ENCODE measurements around the gene ZCCHC7.
"Not testable (repeated sequence)": the region's sequence is repeated elsewhere in the genome, so short reads cannot be mapped to it uniquely, and the experiment has no call there.

Gene ZCCHC7

DNA sequence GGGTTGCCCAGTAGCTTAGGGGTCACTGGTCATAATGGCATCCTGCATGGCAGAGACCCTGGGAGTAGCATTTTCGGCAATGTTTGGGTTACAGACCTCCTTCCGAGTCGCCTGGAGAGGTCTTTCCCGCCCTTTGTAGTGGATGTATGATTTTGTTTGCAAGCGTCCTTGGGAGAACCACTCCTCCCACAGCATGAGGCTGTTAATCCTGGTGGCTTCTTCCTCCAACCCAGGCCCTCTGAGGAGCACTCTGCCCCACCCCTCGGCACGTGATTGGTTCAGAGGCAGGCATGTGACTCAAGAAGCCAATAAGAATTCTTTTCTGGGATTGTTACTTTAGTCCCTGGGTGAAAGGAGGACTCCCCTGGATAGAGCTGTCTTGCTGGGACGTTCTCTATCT, 271.9 kb downstream of the ZCCHC7 start:
- TF ChIP-seq, protein P1, sequence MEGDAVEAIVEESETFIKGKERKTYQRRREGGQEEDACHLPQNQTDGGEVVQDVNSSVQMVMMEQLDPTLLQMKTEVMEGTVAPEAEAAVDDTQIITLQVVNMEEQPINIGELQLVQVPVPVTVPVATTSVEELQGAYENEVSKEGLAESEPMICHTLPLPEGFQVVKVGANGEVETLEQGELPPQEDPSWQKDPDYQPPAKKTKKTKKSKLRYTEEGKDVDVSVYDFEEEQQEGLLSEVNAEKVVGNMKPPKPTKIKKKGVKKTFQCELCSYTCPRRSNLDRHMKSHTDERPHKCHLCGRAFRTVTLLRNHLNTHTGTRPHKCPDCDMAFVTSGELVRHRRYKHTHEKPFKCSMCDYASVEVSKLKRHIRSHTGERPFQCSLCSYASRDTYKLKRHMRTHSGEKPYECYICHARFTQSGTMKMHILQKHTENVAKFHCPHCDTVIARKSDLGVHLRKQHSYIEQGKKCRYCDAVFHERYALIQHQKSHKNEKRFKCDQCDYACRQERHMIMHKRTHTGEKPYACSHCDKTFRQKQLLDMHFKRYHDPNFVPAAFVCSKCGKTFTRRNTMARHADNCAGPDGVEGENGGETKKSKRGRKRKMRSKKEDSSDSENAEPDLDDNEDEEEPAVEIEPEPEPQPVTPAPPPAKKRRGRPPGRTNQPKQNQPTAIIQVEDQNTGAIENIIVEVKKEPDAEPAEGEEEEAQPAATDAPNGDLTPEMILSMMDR (IDR thresholded peaks at IDR 0.05; ENCODE audit: low read depth, low read length), result no peak
- DNase-seq (ENCODE audit: extremely low read depth, low read depth), result no peak

DNA sequence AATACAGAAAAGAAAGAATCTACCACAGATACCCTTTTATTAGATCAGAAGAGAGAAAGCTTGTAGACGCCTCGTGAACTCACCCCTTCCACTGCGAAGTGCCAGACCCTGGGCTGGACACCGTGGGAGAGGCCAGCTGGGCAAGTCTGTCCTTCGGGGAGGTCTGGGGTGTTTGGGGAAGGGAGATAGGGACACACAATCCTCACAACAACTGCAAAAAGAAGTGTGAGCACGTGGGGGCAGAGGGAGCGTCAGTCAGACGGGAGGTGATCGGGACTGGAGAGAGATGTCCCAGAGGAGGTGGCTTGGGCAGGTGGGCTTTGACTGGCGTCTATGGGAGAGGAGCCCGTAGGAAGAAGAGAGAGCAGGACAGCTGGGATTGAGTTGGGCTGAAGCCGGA, 274.9 kb downstream of the ZCCHC7 start:
- TF ChIP-seq, protein P1 (IDR thresholded peaks at IDR 0.05; ENCODE audit: low read depth, low read length), result no peak
- DNase-seq (ENCODE audit: extremely low read depth, low read depth), result no peak

DNA sequence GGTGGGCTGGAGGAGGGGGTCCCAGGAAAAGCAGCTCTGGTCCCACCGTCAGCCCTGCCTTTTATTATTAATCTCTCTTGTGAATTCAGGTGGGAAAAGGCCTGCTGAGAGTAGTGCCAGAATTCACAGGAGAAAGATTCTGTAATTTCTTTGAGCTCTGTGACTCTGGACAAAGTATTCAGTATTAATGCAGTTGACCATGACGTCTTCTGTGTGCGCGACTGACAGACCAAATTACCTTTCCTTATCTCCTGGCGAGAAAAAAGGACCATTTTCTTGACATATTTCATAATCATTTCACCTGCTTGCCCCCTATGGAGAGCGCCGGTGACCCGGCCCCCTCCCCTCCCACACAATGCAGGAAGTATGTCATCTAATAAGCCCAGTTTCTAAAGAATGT, 275.3 kb downstream of the ZCCHC7 start:
- TF ChIP-seq, protein P1 (IDR thresholded peaks at IDR 0.05; ENCODE audit: low read depth, low read length), result no peak

DNA sequence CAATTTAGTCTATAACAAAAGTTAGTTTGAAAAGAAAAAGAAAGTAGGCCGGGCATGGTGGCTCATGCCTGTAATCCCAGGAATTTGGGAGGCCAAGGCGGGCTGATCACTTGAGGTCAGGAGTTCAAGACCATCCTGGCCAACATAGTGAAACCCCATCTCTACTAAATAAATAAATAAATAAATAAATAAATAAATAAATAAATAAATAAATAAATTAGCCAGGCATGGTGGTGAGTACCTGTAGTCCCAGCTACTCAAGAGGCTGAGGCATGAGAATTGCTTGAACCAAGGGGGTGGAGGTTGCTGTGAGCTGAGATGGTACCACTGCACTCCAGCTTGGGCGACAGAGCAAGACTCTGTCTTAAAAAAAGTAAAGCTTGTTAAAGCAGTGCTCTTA, 277.6 kb downstream of the ZCCHC7 start:
- not testable (repeated sequence) for DNase-seq (ENCODE audit: extremely low read depth, low read depth)

More for the DNA sequence above, 275.3 kb downstream of the ZCCHC7 start:
- DNase-seq (ENCODE audit: extremely low read depth, low read depth), result no peak

DNA sequence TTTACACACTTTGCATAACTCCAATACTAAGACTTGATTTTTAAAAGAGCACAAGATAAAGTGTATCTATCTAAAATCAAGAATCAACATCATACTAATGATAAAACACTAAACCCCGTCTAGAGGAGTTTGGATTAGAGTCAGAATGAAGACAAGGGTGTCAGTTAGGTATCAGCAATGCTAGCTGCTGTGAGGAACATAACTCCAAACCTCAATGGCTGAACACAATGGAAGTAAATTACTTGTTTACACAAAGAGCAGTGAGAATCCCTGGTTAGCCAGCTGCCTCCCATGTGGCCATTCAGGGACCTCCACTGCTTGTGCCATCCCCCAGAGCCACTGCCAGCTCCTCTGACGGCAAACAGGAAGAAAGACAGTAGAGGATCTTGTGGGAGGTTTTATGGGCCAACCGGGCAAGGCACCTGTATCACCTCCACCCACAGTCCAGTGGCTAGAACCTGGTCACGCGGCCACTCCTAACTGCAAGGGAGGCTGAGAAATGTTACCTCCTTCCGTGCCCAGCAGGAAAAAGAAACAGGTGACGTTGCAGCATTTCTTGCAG, 278.2 kb downstream of the ZCCHC7 start:
- no peak for DNase-seq (ENCODE audit: extremely low read depth, low read depth)
- TF ChIP-seq, protein P1 (IDR thresholded peaks at IDR 0.05; ENCODE audit: low read depth, low read length), result no peak

DNA sequence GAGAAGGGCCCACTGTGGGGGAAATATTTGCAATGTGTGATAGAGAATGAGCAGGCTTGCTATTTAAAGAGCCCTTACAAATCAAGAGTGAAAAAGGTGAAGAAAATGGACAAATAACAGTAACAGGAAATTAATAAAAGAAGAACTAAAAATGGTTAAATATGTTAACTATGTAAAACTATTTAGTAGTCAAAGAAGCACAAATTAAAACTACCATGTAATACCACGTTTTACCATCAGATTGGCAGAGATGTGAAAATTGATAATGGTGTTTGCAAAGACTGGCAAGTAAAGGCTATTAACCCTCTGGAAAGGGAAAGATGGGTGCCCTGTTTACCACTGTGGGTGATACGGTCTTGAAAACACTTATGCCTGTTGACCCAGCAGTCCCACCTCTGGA, 279.0 kb downstream of the ZCCHC7 start:
- TF ChIP-seq, protein P1 (IDR thresholded peaks at IDR 0.05; ENCODE audit: low read depth, low read length), result no peak
- no peak for DNase-seq (ENCODE audit: extremely low read depth, low read depth)

DNA sequence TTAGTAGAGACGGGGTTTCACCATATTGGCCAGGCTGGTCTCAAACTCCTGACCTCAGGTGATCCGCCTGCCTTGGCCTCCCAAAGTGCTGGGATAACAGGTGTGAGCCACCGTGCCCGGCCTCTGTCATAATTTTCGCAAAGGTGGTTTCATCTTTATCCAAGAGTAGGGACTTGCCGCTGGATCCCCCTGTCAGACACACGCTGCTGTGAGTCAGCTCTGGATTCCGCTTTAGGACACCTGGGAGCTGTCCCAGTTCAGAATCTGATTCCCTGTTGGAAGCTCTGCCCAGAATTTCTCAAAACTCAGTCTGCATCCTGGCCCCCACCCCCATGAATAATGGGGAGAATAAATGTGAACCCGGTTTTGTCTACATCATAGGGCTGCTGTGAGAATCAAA, 284.2 kb downstream of the ZCCHC7 start:
- TF ChIP-seq, protein P1 (IDR thresholded peaks at IDR 0.05; ENCODE audit: low read depth, low read length), result no peak
- DNase-seq (ENCODE audit: extremely low read depth, low read depth), result no peak

DNA sequence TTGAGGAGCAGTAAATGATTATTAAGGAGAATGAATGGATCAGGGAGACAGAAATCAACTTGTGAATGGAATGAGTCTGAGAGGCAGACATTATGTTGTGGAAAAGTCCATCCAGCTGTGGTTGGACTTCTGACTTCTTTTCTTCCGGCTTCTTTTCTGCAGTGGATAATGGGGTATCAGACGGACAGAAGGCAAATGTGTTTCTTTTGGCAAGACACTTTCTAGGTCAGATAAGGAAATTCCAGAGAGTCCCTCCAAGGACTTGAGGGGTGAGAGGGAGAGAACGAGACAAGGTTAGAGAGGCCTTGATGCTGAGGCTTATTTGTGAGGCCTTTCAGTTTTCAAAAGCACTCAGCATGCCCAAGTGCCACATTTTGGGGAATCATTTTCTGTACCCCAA, 285.0 kb downstream of the ZCCHC7 start:
- no peak for DNase-seq (ENCODE audit: extremely low read depth, low read depth)
- TF ChIP-seq, protein P1 (IDR thresholded peaks at IDR 0.05; ENCODE audit: low read depth, low read length), result no peak
